Activated CD8-positive, alpha-beta T cell treated with anti-CD3 and anti-CD28 coated beads, Interleukin-2, amount 10 ng/mL, durations not matched to agents 7 days and 5 days (primary cell): ENCODE results near the gene SLC38A1. TPM values are rescaled to one million over a fixed set of nuclear protein-coding genes. Genes with fewer than 3 reads are reported as not detected.

ENCODE experiments used
- ATAC-seq: fragments of 150-1000 bp; cut with Tn5 transposase; one replicate; pipeline ENCODE4 v1.10.0; 2021; ENCODE audit warnings: moderate library complexity
- CTCF ChIA-PET: fragments of 350-600 bp; sonication (Branson Sonifier 250); formaldehyde crosslinking; loops from one replicate; lab custom pipeline; 2021; ENCODE audit warnings: antibody characterized with exemption; lab: Charles Lee
- POLR2A ChIA-PET: fragments of 350-600 bp; sonication (Branson Sonifier 250); formaldehyde crosslinking; loops from one replicate; lab custom pipeline; 2021; ENCODE audit warnings: antibody characterized with exemption; lab: Charles Lee
- DNase-seq: peaks from one replicate; pipeline ENCODE4 v3.0.0-alpha.2; 2020
- H3K27ac Mint-ChIP-seq: one replicate; pipeline ENCODE4 v1.8.0; 2021; ENCODE audit warnings: mild to moderate bottlenecking, mixed read lengths
- H3K27me3 Mint-ChIP-seq: one replicate; pipeline ENCODE4 v1.8.0; 2021; ENCODE audit warnings: low read depth, mixed read lengths
- H3K36me3 Mint-ChIP-seq: one replicate; pipeline ENCODE4 v1.8.0; 2021; ENCODE audit warnings: low read depth, mixed read lengths
- H3K4me1 Mint-ChIP-seq: one replicate; pipeline ENCODE4 v1.8.0; 2021; ENCODE audit warnings: low read depth, mixed read lengths
- H3K4me3 Mint-ChIP-seq: one replicate; pipeline ENCODE4 v1.8.0; 2021; ENCODE audit warnings: mild to moderate bottlenecking, mixed read lengths
- H3K9me3 Mint-ChIP-seq: one replicate; pipeline ENCODE4 v1.8.0; 2022; ENCODE audit warnings: mixed read lengths; ENCODE audit not compliant: insufficient read depth
- total RNA-seq, 2 experiments: library from RNA; stranded (reverse); gene quantifications; one replicate each; pipeline ENCODE4 v1.2.3, GENCODE V29; 2021

Gene SLC38A1
- total RNA-seq, 2 experiments from 2014 or later: 162 to 168 TPM

- no peak for ATAC-seq
- CTCF ChIA-PET: interaction anchor here (0.6 to 2.1 kb wide), 6 partner anchors 19 to 139 kb away, joined by 3 to 7 read pairs (median 4); no protein-coding TSS in a partner anchor
- no peak overlapping the region for H3K27ac Mint-ChIP-seq
- POLR2A ChIA-PET: interaction anchor here (1.3 to 3.4 kb wide), 5 partner anchors 9 to 109 kb away, joined by 4 to 28 read pairs (median 9); no protein-coding TSS in a partner anchor
- peaks cover 16% of the 10 kb centered on the region for H3K4me1 Mint-ChIP-seq
- DNase-seq: no peak
- peaks cover 28% of the 10 kb centered on the region for H3K36me3 Mint-ChIP-seq
- no peaks in the 10 kb centered on the region for H3K27me3 Mint-ChIP-seq
- no peaks in the 10 kb centered on the region for H3K9me3 Mint-ChIP-seq
- peak overlapping the region; percentile 20 for H3K4me3 Mint-ChIP-seq
Observed at GRCh38 chr12:46264057-46264456, 4.8 kb downstream of the SLC38A1 start.

GRCh38 chr12:46263140-46264016 lies 5.5 kb downstream of the SLC38A1 start:
- Mint-ChIP-seq H3K27ac (peak overlapping the region; percentile 37), H3K27me3 (no peaks in the 10 kb centered on the region), H3K9me3 (no peaks in the 10 kb centered on the region), H3K36me3 (peaks cover 25% of the 10 kb centered on the region), H3K4me3 (peak overlapping the region; percentile 20), H3K4me1 (peaks cover 16% of the 10 kb centered on the region)
- ChIA-PET POLR2A (interaction anchor here (0.9 to 3.4 kb wide), 6 partner anchors 8 to 110 kb away, joined by 3 to 28 read pairs (median 6); no protein-coding TSS in a partner anchor), CTCF (interaction anchor here (0.8 to 2.1 kb wide), 6 partner anchors 18 to 138 kb away, joined by 3 to 7 read pairs (median 4); no protein-coding TSS in a partner anchor)
- DNase-seq (no peak), ATAC-seq (no peak)

GRCh38 chr12:46261646-46262045 lies 7.2 kb downstream of the SLC38A1 start:
- Mint-ChIP-seq H3K4me3 (no peak overlapping the region), H3K27me3 (no peaks in the 10 kb centered on the region), H3K27ac (peak overlapping the region; percentile 29), H3K4me1 (peaks cover 28% of the 10 kb centered on the region), H3K36me3 (peaks cover 42% of the 10 kb centered on the region), H3K9me3 (no peaks in the 10 kb centered on the region)
- no peak for DNase-seq
- POLR2A ChIA-PET: interaction anchor here (1.0 to 3.4 kb wide), 2 partner anchors 40 to 47 kb away, joined by 3 to 28 read pairs; no protein-coding TSS in a partner anchor
- no peak for ATAC-seq
- CTCF ChIA-PET: no interaction called here

GRCh38 chr12:46260913-46261476 lies 7.8 kb downstream of the SLC38A1 start:
- ChIA-PET POLR2A (interaction anchor here (1.0 kb wide), 2 partner anchors 39 to 109 kb away, joined by 3 read pairs; no protein-coding TSS in a partner anchor), CTCF (no interaction called here)
- H3K4me1 Mint-ChIP-seq: peaks cover 32% of the 10 kb centered on the region

GRCh38 chr12:46260124-46260912 lies 8.5 kb downstream of the SLC38A1 start:
- ATAC-seq (no peak), DNase-seq (no peak)
- H3K27ac Mint-ChIP-seq: no peak overlapping the region
- peaks cover 35% of the 10 kb centered on the region for H3K4me1 Mint-ChIP-seq
- H3K27me3 Mint-ChIP-seq: no peaks in the 10 kb centered on the region
- CTCF ChIA-PET: interaction anchor here (0.7 kb wide), 1 partner anchor 761 kb away, joined by 3 read pairs; no protein-coding TSS in a partner anchor
- H3K4me3 Mint-ChIP-seq: no peak overlapping the region
- H3K36me3 Mint-ChIP-seq: peaks cover 52% of the 10 kb centered on the region
- POLR2A ChIA-PET: interaction anchor here (1.0 to 1.5 kb wide), 4 partner anchors 9 to 110 kb away, joined by 3 to 13 read pairs (median 3); partner anchors contain the start of gene SLC38A1
- no peaks in the 10 kb centered on the region for H3K9me3 Mint-ChIP-seq

More at GRCh38 chr12:46260913-46261476, 7.8 kb downstream of the SLC38A1 start:
- Mint-ChIP-seq H3K27me3 (no peaks in the 10 kb centered on the region), H3K9me3 (no peaks in the 10 kb centered on the region), H3K27ac (no peak overlapping the region), H3K4me3 (no peak overlapping the region), H3K36me3 (peaks cover 46% of the 10 kb centered on the region)
- ATAC-seq (no peak), DNase-seq (no peak)

GRCh38 chr12:46259713-46260112 lies 9.1 kb downstream of the SLC38A1 start:
- ChIA-PET POLR2A (interaction anchor here (1.0 to 1.5 kb wide), 4 partner anchors 9 to 111 kb away, joined by 3 to 13 read pairs (median 3); partner anchors contain the start of gene SLC38A1), CTCF (interaction anchor here (0.7 kb wide), 1 partner anchor 761 kb away, joined by 3 read pairs; no protein-coding TSS in a partner anchor)
- DNase-seq: no peak
- Mint-ChIP-seq H3K4me1 (peaks cover 39% of the 10 kb centered on the region), H3K27me3 (no peaks in the 10 kb centered on the region), H3K4me3 (no peak overlapping the region), H3K9me3 (no peaks in the 10 kb centered on the region), H3K27ac (no peak overlapping the region), H3K36me3 (peaks cover 57% of the 10 kb centered on the region)
- no peak for ATAC-seq

GRCh38 chr12:46259071-46259470 lies 9.8 kb downstream of the SLC38A1 start:
- Mint-ChIP-seq H3K9me3 (no peaks in the 10 kb centered on the region), H3K27me3 (no peaks in the 10 kb centered on the region), H3K36me3 (peaks cover 62% of the 10 kb centered on the region), H3K4me1 (peaks cover 42% of the 10 kb centered on the region), H3K4me3 (no peak overlapping the region), H3K27ac (no peak overlapping the region)
- no peak for ATAC-seq
- ChIA-PET POLR2A (interaction anchor here (1.2 to 1.5 kb wide), 2 partner anchors 10 to 34 kb away, joined by 3 to 13 read pairs; partner anchors contain the start of gene SLC38A1), CTCF (no interaction called here)
- DNase-seq: no peak

GRCh38 chr12:46258129-46258528 lies 10.7 kb downstream of the SLC38A1 start:
- ATAC-seq: no peak
- Mint-ChIP-seq H3K36me3 (peaks cover 64% of the 10 kb centered on the region), H3K27ac (peak overlapping the region; percentile 10), H3K27me3 (no peaks in the 10 kb centered on the region), H3K4me3 (no peak overlapping the region), H3K9me3 (no peaks in the 10 kb centered on the region), H3K4me1 (peaks cover 38% of the 10 kb centered on the region)
- CTCF ChIA-PET: no interaction called here
- POLR2A ChIA-PET: interaction anchor here (0.6 to 1.3 kb wide), 4 partner anchors 8 to 12 kb away, joined by 3 to 6 read pairs (median 4); partner anchors contain the start of gene SLC38A1
- DNase-seq: no peak

- Mint-ChIP-seq H3K9me3 (no peaks in the 10 kb centered on the region), H3K4me1 (peaks cover 39% of the 10 kb centered on the region), H3K4me3 (no peak overlapping the region), H3K36me3 (peaks cover 67% of the 10 kb centered on the region), H3K27me3 (no peaks in the 10 kb centered on the region), H3K27ac (peak overlapping the region; percentile 66)
- ChIA-PET CTCF (no interaction called here), POLR2A (no interaction called here)
- DNase-seq: no peak
- ATAC-seq: no peak
Observed at GRCh38 chr12:46256942-46257341, 11.9 kb downstream of the SLC38A1 start.

- H3K4me1 Mint-ChIP-seq: peaks cover 67% of the 10 kb centered on the region
- no peak overlapping the region for H3K4me3 Mint-ChIP-seq
- ATAC-seq (no peak), DNase-seq (no peak)
- peak overlapping the region; percentile 30 for H3K27ac Mint-ChIP-seq
- ChIA-PET CTCF (no interaction called here), POLR2A (interaction anchor here (1.0 kb wide), 1 partner anchor 13 kb away, joined by 3 read pairs; no protein-coding TSS in a partner anchor)
- no peaks in the 10 kb centered on the region for H3K27me3 Mint-ChIP-seq
- peaks cover 6% of the 10 kb centered on the region for H3K9me3 Mint-ChIP-seq
- H3K36me3 Mint-ChIP-seq: peaks cover 92% of the 10 kb centered on the region
Observed at GRCh38 chr12:46253544-46254162, 15.2 kb downstream of the SLC38A1 start.
